ENCODE measurements around the gene SH2D5.

SH2D5 gene

GRCh38 chr1:20731057-20731991 is 1.2 kb downstream of the SH2D5 start:
- Histone ChIP-seq H3K36me3 (peaks cover 12% of the 10 kb centered on the region), H3K27me3 (peaks cover 75% of the 10 kb centered on the region), H3K4me3 (ENCODE audit: low read depth in 1 of 2, low read length in 1 of 2) (peak overlapping the region in 1 of 2 experiments; percentile 59), H3K9me3 (no peaks in the 10 kb centered on the region), H3K4me1 (ENCODE audit: control insufficient read depth in 1 of 2, insufficient read depth in 1 of 2, low read depth in 1 of 2, low read length in 1 of 2) (peaks cover 18 to 25% of the 10 kb centered on the region in 2 experiments), H3K27ac (no peak overlapping the region)
- TF ChIP-seq, protein P1, sequence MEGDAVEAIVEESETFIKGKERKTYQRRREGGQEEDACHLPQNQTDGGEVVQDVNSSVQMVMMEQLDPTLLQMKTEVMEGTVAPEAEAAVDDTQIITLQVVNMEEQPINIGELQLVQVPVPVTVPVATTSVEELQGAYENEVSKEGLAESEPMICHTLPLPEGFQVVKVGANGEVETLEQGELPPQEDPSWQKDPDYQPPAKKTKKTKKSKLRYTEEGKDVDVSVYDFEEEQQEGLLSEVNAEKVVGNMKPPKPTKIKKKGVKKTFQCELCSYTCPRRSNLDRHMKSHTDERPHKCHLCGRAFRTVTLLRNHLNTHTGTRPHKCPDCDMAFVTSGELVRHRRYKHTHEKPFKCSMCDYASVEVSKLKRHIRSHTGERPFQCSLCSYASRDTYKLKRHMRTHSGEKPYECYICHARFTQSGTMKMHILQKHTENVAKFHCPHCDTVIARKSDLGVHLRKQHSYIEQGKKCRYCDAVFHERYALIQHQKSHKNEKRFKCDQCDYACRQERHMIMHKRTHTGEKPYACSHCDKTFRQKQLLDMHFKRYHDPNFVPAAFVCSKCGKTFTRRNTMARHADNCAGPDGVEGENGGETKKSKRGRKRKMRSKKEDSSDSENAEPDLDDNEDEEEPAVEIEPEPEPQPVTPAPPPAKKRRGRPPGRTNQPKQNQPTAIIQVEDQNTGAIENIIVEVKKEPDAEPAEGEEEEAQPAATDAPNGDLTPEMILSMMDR (IDR thresholded peaks at IDR 0.05) = no peak

GRCh38 chr1:20730690-20731056 is 1.8 kb downstream of the SH2D5 start:
- H3K27ac ChIP-seq = no peak overlapping the region
- H3K36me3 ChIP-seq = peaks cover 6% of the 10 kb centered on the region
- H3K4me1 ChIP-seq (ENCODE audit: control insufficient read depth in 1 of 2, insufficient read depth in 1 of 2, low read depth in 1 of 2, low read length in 1 of 2) = peaks cover 18 to 25% of the 10 kb centered on the region in 2 experiments
- H3K4me3 ChIP-seq (ENCODE audit: low read depth in 1 of 2, low read length in 1 of 2) = no peak overlapping the region
- peaks cover 82% of the 10 kb centered on the region for H3K27me3 ChIP-seq
- H3K9me3 ChIP-seq = no peaks in the 10 kb centered on the region
- TF ChIP-seq, protein P1 (IDR thresholded peaks at IDR 0.05) = no peak

DNA sequence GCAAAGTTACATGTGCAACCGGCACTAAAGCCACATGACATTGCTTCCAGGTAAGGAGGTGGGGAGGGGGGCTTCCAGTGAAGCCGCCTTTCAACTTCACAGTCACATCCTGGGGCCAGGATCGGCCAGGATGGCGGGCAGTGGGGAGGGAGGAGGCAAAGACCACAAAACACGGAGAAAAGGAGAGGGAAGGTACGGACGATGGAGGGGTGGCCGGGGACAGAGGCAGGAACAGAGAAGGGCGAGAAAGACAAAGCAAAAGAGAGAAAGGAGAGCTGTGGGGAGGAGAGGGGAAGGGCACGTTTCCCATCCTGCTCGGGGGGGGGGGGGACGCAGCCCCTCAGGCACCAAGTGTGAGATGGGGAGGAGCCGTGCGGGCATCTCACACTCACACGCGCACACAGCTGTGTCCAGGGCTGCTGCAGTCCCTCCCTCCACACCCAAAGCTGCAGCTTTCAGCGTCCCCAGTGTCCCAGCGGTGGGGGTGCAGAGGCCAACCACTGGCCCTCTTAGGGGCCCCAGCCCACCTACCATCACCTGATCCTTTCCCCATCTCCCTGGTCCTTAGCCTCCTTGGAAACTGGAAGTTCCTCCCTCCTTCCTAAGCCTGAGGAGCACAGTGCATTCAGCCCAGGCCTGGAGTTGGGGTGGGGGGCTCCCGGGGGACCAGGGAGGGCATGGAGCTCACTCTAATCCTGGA is 2.4 kb downstream of the SH2D5 start:
- peaks cover under 1% of the 10 kb centered on the region for H3K36me3 ChIP-seq
- no peak overlapping the region for H3K27ac ChIP-seq
- H3K27me3 ChIP-seq = peaks cover 87% of the 10 kb centered on the region
- H3K4me1 ChIP-seq (ENCODE audit: control insufficient read depth in 1 of 2, insufficient read depth in 1 of 2, low read depth in 1 of 2, low read length in 1 of 2) = peaks cover 18 to 25% of the 10 kb centered on the region in 2 experiments
- H3K4me3 ChIP-seq (ENCODE audit: low read depth in 1 of 2, low read length in 1 of 2) = no peak overlapping the region
- TF ChIP-seq, protein P1 (IDR thresholded peaks at IDR 0.05) = no peak
- no peaks in the 10 kb centered on the region for H3K9me3 ChIP-seq

DNA sequence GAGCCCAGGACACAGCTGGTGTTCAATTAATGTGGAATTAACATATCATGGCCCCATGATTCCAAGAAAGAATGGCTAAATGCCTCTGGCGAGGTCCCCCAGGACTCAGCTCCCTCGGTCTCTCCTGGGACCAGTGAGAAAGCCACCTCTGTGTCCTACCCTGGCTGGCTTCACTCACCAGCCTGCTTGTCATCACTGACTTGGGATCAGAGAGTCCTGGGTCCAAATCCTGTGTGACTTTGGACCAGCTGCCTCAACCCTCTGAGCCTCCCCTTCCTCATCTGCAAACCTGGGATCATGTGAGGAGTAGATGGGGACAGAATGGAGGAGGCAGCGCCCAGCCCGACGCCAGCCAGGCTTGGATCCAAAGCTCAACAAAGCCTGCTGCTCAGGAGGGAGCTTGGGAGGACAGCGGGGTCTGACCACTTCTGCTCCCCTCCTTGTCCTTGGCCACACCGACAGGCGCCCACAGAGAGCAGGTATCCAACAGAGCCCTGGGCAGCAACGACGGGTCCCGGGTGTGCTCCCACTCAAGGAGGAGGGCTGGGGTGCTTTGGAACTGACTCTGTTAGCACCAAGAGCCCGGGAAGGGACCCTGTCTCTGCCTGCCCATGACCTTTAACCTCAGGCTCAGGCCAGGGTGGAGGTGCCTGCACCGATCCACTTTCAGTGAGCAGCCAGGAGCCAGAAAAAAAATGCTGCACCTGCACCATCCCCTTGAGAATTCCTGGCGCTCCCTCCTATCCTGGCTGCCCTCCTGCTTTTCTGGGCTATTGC is 3.2 kb downstream of the SH2D5 start:
- no peaks in the 10 kb centered on the region for H3K36me3 ChIP-seq
- no peak overlapping the region for H3K27ac ChIP-seq
- peaks cover 18 to 25% of the 10 kb centered on the region in 2 experiments for H3K4me1 ChIP-seq (ENCODE audit: control insufficient read depth in 1 of 2, insufficient read depth in 1 of 2, low read depth in 1 of 2, low read length in 1 of 2)
- no peaks in the 10 kb centered on the region for H3K9me3 ChIP-seq
- H3K4me3 ChIP-seq (ENCODE audit: low read depth in 1 of 2, low read length in 1 of 2) = no peak overlapping the region
- H3K27me3 ChIP-seq = peaks cover 86% of the 10 kb centered on the region
- TF ChIP-seq, protein P1 (IDR thresholded peaks at IDR 0.05) = no peak

GRCh38 chr1:20728371-20729154 is 3.9 kb downstream of the SH2D5 start:
- H3K4me1 ChIP-seq (ENCODE audit: control insufficient read depth in 1 of 2, insufficient read depth in 1 of 2, low read depth in 1 of 2, low read length in 1 of 2) = peaks cover 18 to 25% of the 10 kb centered on the region in 2 experiments
- TF ChIP-seq, protein P1 (IDR thresholded peaks at IDR 0.05) = no peak
- no peak overlapping the region for H3K27ac ChIP-seq
- peaks cover 78% of the 10 kb centered on the region for H3K27me3 ChIP-seq
- H3K36me3 ChIP-seq = no peaks in the 10 kb centered on the region
- H3K4me3 ChIP-seq (ENCODE audit: low read depth in 1 of 2, low read length in 1 of 2) = no peak overlapping the region
- H3K9me3 ChIP-seq = no peaks in the 10 kb centered on the region

Measured in neutrophil (primary cell).